Ascending aorta (tissue), 2 donors: ENCODE measurements around the gene ARHGAP33. TPM values are rescaled to one million over a fixed set of nuclear protein-coding genes. Genes with fewer than 3 reads are reported as not detected.

Source experiments
- DNase-seq, 2 donors: peaks; one replicate each; pipeline ENCODE4 v3.0.0-alpha.2; 2019; ENCODE audit warnings: low spot score in 2 of 2
- H3K27ac ChIP-seq, 2 donors: fragments of 200-600 bp; sonication (generic); one replicate each; pipeline ENCODE4 v1.5.1; 2016 to 2017; ENCODE audit warnings: mild to moderate bottlenecking in 1 of 2
- H3K27me3 ChIP-seq: fragments of 200-600 bp; sonication (generic); one replicate; pipeline ENCODE4 v1.5.1; 2017
- H3K36me3 ChIP-seq, 2 donors: fragments of 200-600 bp; sonication (generic); one replicate each; pipeline ENCODE4 v1.5.1; 2016
- H3K4me1 ChIP-seq, 2 donors: fragments of 200-600 bp; sonication (generic); one replicate each; pipeline ENCODE4 v1.5.1; 2016 to 2017; ENCODE audit warnings: mild to moderate bottlenecking in 1 of 2
- H3K4me3 ChIP-seq, 2 donors: fragments of 200-600 bp; sonication (generic); one replicate each; pipeline ENCODE4 v1.5.1; 2016 to 2017; ENCODE audit warnings: mild to moderate bottlenecking in 1 of 2
- H3K9me3 ChIP-seq, 2 donors: fragments of 200-600 bp; sonication (generic); one replicate each; pipeline ENCODE4 v1.5.1; 2016
- CTCF ChIP-seq, 3 experiments: fragments of 200-600 bp in 2 of 3; fragments of 450-650 bp in 1 of 3; sonication (generic) in 2 of 3; IDR thresholded peaks; one replicate each; pipeline ENCODE4 v1.5.1; 2016 to 2019; ENCODE audit warnings: antibody characterized with exemption in 3 of 3, mild to moderate bottlenecking in 1 of 3, moderate library complexity in 1 of 3
- intact Hi-C: fragments of 100-400 bp; cut with DNase I; formaldehyde crosslinking; loops from one replicate; pipeline ENCODE4 v1.15.1; 2023
- total RNA-seq: library from RNA; depleted of rRNA; stranded (reverse); fragments of >200 nt; gene quantifications from one replicate; pipeline ENCODE4 v1.1.0, GENCODE V29; 2016

The ARHGAP33 gene
- total RNA-seq, 1 donor from 2014 or later = 8.7 TPM

GRCh38 chr19:35780717-35781116, 5.4 kb downstream of the ARHGAP33 start:
- H3K4me3 ChIP-seq = no peak overlapping the region
- H3K9me3 ChIP-seq = no peaks in the 10 kb centered on the region
- no peaks in the 10 kb centered on the region for H3K27me3 ChIP-seq
- TF ChIP-seq CTCF (IDR thresholded peaks at IDR 0.05) = no peak
- H3K4me1 ChIP-seq = peaks cover 0 to 9% of the 10 kb centered on the region in 2 donors
- peaks cover 22 to 40% of the 10 kb centered on the region in 2 donors for H3K36me3 ChIP-seq
- intact Hi-C loops = no loop called here
- DNase-seq = no peak
- no peak overlapping the region for H3K27ac ChIP-seq

GRCh38 chr19:35781650-35782049, 6.3 kb downstream of the ARHGAP33 start:
- DNase-seq = no peak
- no peaks in the 10 kb centered on the region for H3K27me3 ChIP-seq
- H3K4me3 ChIP-seq = no peak overlapping the region
- no peak overlapping the region for H3K27ac ChIP-seq
- TF ChIP-seq CTCF (IDR thresholded peaks at IDR 0.05) = no peak
- no peaks in the 10 kb centered on the region for H3K4me1 ChIP-seq
- no peaks in the 10 kb centered on the region for H3K9me3 ChIP-seq
- intact Hi-C loops = no loop called here
- H3K36me3 ChIP-seq = peaks cover 22 to 40% of the 10 kb centered on the region in 2 donors

GRCh38 chr19:35782589-35782988, 7.2 kb downstream of the ARHGAP33 start:
- DNase-seq = no peak
- no peak for TF ChIP-seq CTCF (IDR thresholded peaks at IDR 0.05)
- H3K9me3 ChIP-seq = no peaks in the 10 kb centered on the region
- intact Hi-C loops = no loop called here
- H3K27me3 ChIP-seq = no peaks in the 10 kb centered on the region
- no peaks in the 10 kb centered on the region for H3K4me1 ChIP-seq
- no peak overlapping the region for H3K27ac ChIP-seq
- H3K36me3 ChIP-seq = peaks cover 22 to 48% of the 10 kb centered on the region in 2 donors
- H3K4me3 ChIP-seq = no peak overlapping the region

- H3K4me1 ChIP-seq = no peaks in the 10 kb centered on the region
- H3K27me3 ChIP-seq = no peaks in the 10 kb centered on the region
- intact Hi-C loops = no loop called here
- no peak for DNase-seq
- H3K4me3 ChIP-seq = no peak overlapping the region
- H3K36me3 ChIP-seq = peaks cover 22 to 48% of the 10 kb centered on the region in 2 donors
- no peaks in the 10 kb centered on the region for H3K9me3 ChIP-seq
- no peak overlapping the region for H3K27ac ChIP-seq
- TF ChIP-seq CTCF (IDR thresholded peaks at IDR 0.05) = no peak
Observed at GRCh38 chr19:35783469-35784434, 8.4 kb downstream of the ARHGAP33 start.

- H3K36me3 ChIP-seq = peaks cover 22 to 46% of the 10 kb centered on the region in 2 donors
- DNase-seq = no peak
- intact Hi-C loops = no loop called here
Observed at GRCh38 chr19:35784503-35785338, 9.4 kb downstream of the ARHGAP33 start.

More at GRCh38 chr19:35784503-35785338, 9.4 kb downstream of the ARHGAP33 start:
- Histone ChIP-seq H3K4me3 (no peak overlapping the region), H3K27me3 (no peaks in the 10 kb centered on the region), H3K4me1 (no peaks in the 10 kb centered on the region), H3K27ac (no peak overlapping the region), H3K9me3 (no peaks in the 10 kb centered on the region)
- no peak for TF ChIP-seq CTCF (IDR thresholded peaks at IDR 0.05)
